HG03558 (cell line): ENCODE results near the gene TTC16.

Source experiments
- ATAC-seq: cut with Tn5 transposase; IDR thresholded peaks from one replicate; pipeline ENCODE4 v1.9.1; 2021; ENCODE audit warnings: moderate number of reproducible peaks; ENCODE audit not compliant: unreplicated experiment; ENCODE audit errors: extremely low read depth

The TTC16 gene

GRCh38 chr9:127762111-127762676, 46.3 kb downstream of the TTC16 start:
- ATAC-seq = no peak

- ATAC-seq = no peak
Measured at GRCh38 chr9:127763918-127764384, 48.1 kb downstream of the TTC16 start.

- no peak for ATAC-seq
Measured at GRCh38 chr9:127765418-127765817, 49.5 kb downstream of the TTC16 start.

GRCh38 chr9:127767410-127767809, 51.5 kb downstream of the TTC16 start:
- no peak for ATAC-seq

GRCh38 chr9:127767909-127768331, 52.0 kb downstream of the TTC16 start:
- ATAC-seq = no peak

GRCh38 chr9:127768698-127769097, 52.8 kb downstream of the TTC16 start:
- no peak for ATAC-seq

- ATAC-seq = no peak
Measured at GRCh38 chr9:127769101-127769500, 53.2 kb downstream of the TTC16 start.

GRCh38 chr9:127769929-127770582, 54.2 kb downstream of the TTC16 start:
- no peak for ATAC-seq

- ATAC-seq = no peak
Measured at GRCh38 chr9:127770583-127770904, 54.7 kb downstream of the TTC16 start.

- peak; percentile 69 for ATAC-seq
Measured at GRCh38 chr9:127770905-127771569, 55.2 kb downstream of the TTC16 start.

GRCh38 chr9:127771570-127772189, 55.8 kb downstream of the TTC16 start:
- no peak for ATAC-seq

- no peak for ATAC-seq
Measured at GRCh38 chr9:127772603-127773002, 56.7 kb downstream of the TTC16 start.

GRCh38 chr9:127773272-127773671, 57.4 kb downstream of the TTC16 start:
- no peak for ATAC-seq

GRCh38 chr9:127773981-127774380, 58.1 kb downstream of the TTC16 start:
- no peak for ATAC-seq

GRCh38 chr9:127776195-127776923, 60.5 kb downstream of the TTC16 start:
- no peak for ATAC-seq

- ATAC-seq = no peak
Measured at GRCh38 chr9:127776924-127777289, 61.0 kb downstream of the TTC16 start.

GRCh38 chr9:127777368-127777980, 61.6 kb downstream of the TTC16 start:
- no peak for ATAC-seq

GRCh38 chr9:127778280-127779135, 62.6 kb downstream of the TTC16 start, which contains the start of gene SH2D3C:
TSS of gene SH2D3C (minus strand) at chr9:127778666. CDS start at chr9:127778627, 39 bp downstream.
- ATAC-seq = no peak
